Colonic mucosa (tissue), 4 donors: ENCODE measurements around the gene SCFD2. TPM values are rescaled to one million over a fixed set of nuclear protein-coding genes. Genes with fewer than 3 reads are reported as not detected.

Source experiments
- DNase-seq: peaks from one replicate; pipeline ENCODE4 v3.0.0-alpha.2; 2020
- H3K27ac ChIP-seq: fragments of 200-600 bp; one replicate; pipeline ENCODE4 v1.8.0; 2021
- H3K27me3 ChIP-seq: fragments of 200-600 bp; one replicate; pipeline ENCODE4 v1.8.0; 2021
- H3K36me3 ChIP-seq: fragments of 200-600 bp; one replicate; pipeline ENCODE4 v1.8.0; 2021
- H3K4me1 ChIP-seq: fragments of 200-600 bp; one replicate; pipeline ENCODE4 v1.8.0; 2021; ENCODE audit warnings: mild to moderate bottlenecking
- H3K4me3 ChIP-seq: fragments of 200-600 bp; one replicate; pipeline ENCODE4 v1.8.0; 2021
- H3K9ac ChIP-seq, 2 donors: one replicate each; pipeline ENCODE4 v1.7.0; 2013; ENCODE audit warnings: control low read depth in 2 of 2, low read depth in 2 of 2, low read length in 2 of 2
- H3K9me3 ChIP-seq: fragments of 200-600 bp; one replicate; pipeline ENCODE4 v1.8.0; 2021
- intact Hi-C: fragments of 100-400 bp; cut with DNase I; formaldehyde crosslinking; loops from one replicate; pipeline ENCODE4 v1.14.1; 2022
- total RNA-seq, 2 donors: library from RNA; stranded (reverse); fragmentation: NEBNext Ultra II Directional in 1 of 2; extraction: Animal tissue kit (Norgen Biotek cat#: 25700) in 1 of 2; gene quantifications; one replicate each; pipeline ENCODE4 v1.2.1, GENCODE V29; 2021
- TF ChIP-seq, protein P1 (sequence below): fragments of 200-600 bp; IDR thresholded peaks from one replicate; pipeline ENCODE4 v1.8.0; 2022; ENCODE audit warnings: antibody characterized with exemption, mild to moderate bottlenecking
- donor health status: healthy.
- donor health status: DM: no; HTN: no; CAD: no.
- donor health status: DM: no; HTN: no; CAD: no.

SCFD2 gene
- total RNA-seq, 2 donors from 2014 or later, result 11.5 to 29.4 TPM

GRCh38 chr4:53018471-53018870 is 347.4 kb downstream of the SCFD2 start:
- Histone ChIP-seq H3K4me3 (no peak overlapping the region), H3K36me3 (no peaks in the 10 kb centered on the region), H3K9me3 (no peaks in the 10 kb centered on the region), H3K4me1 (no peaks in the 10 kb centered on the region), H3K27ac (no peak overlapping the region), H3K9ac (no peak overlapping the region), H3K27me3 (no peaks in the 10 kb centered on the region)
- no peak for DNase-seq
- intact Hi-C loops, result loop anchor here (5.0 kb wide), 1 partner anchor 1219 kb away; no protein-coding TSS in a partner anchor
- TF ChIP-seq, protein P1, sequence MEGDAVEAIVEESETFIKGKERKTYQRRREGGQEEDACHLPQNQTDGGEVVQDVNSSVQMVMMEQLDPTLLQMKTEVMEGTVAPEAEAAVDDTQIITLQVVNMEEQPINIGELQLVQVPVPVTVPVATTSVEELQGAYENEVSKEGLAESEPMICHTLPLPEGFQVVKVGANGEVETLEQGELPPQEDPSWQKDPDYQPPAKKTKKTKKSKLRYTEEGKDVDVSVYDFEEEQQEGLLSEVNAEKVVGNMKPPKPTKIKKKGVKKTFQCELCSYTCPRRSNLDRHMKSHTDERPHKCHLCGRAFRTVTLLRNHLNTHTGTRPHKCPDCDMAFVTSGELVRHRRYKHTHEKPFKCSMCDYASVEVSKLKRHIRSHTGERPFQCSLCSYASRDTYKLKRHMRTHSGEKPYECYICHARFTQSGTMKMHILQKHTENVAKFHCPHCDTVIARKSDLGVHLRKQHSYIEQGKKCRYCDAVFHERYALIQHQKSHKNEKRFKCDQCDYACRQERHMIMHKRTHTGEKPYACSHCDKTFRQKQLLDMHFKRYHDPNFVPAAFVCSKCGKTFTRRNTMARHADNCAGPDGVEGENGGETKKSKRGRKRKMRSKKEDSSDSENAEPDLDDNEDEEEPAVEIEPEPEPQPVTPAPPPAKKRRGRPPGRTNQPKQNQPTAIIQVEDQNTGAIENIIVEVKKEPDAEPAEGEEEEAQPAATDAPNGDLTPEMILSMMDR, result no peak

DNA sequence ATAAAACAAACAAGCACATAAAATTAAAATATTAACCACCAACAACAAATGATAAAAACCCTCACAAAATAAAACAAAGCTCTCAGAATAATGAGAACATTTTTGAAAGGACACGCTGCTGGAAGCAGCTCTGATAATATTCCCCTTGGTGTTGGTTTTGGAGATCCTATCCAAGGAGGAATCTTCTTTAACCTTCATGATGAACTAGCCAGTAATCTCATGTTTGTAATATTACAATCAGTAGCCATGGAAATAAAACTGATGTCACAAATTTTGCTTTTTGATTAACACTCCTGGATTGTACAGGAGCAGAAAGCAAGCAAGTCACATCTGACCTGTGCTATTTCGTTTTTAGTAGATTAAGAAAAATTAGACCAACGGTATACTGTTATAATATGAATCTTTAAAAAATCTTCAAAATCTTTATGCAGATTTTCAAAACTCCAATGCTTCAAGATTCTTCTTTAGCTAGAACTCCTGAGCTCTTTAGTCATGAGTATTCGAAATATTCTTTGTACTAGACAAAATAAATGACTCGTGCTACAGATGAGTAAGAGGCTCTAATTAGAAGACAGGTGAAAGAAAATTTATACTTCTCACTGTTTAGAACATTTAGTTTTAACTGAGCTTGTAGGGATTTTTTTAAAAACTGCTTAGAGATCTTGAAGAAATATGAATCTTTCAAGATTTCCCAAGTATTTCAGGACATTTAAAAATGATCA is 349.6 kb downstream of the SCFD2 start:
- Histone ChIP-seq H3K27ac (no peak overlapping the region), H3K9me3 (no peaks in the 10 kb centered on the region), H3K27me3 (no peaks in the 10 kb centered on the region), H3K4me1 (no peaks in the 10 kb centered on the region), H3K36me3 (no peaks in the 10 kb centered on the region), H3K4me3 (no peak overlapping the region), H3K9ac (no peak overlapping the region)
- intact Hi-C loops, result loop anchor here (5.0 kb wide), 1 partner anchor 1221 kb away; no protein-coding TSS in a partner anchor
- no peak for DNase-seq
- TF ChIP-seq, protein P1, result no peak

DNA sequence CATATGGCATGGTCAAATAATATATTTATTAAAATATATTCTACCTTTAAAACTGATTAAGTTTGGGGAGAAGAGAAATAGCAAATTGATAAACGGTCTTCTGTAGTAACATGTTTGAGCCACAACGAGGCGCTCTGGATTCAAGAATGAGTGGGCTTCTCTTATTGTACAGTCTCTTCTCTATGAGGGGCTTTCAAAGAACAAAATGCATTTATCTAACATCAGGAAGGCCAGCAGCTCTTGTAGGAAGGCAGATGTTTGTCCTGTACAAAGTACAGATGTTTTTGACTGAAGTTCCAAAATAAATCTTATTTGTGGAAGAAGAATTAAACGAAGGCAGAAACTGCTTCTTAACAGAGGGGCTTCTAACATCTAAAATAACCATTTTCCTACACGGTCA is 350.2 kb downstream of the SCFD2 start:
- Histone ChIP-seq H3K9ac (no peak overlapping the region), H3K4me1 (no peaks in the 10 kb centered on the region), H3K4me3 (no peak overlapping the region), H3K9me3 (no peaks in the 10 kb centered on the region), H3K36me3 (no peaks in the 10 kb centered on the region), H3K27me3 (no peaks in the 10 kb centered on the region), H3K27ac (no peak overlapping the region)
- TF ChIP-seq, protein P1, result peak; percentile 64
- intact Hi-C loops, result loop anchor here (5.0 kb wide), 1 partner anchor 1222 kb away; no protein-coding TSS in a partner anchor
- DNase-seq, result peak; percentile 29

DNA sequence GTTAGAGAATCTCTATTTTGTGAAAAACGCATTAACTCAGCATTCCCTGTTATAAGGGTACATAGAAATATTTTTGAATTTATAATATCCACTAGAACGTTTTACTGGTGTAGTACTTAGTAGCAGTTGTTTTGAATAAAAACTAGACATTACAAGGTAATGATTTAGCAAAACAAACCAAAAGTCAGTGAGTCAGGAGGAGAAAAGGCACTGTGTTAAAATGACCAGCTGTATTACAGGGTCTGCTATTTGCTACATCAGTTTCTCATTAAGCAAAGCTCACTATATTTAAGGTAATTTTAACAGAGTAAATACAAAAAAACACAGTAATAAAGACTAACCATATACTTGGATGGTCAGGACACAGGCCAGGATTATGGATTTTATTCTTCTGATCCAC is 351.0 kb downstream of the SCFD2 start:
- intact Hi-C loops, result loop anchor here (5.0 kb wide), 1 partner anchor 1222 kb away; no protein-coding TSS in a partner anchor

GRCh38 chr4:53013873-53014775 is 351.7 kb downstream of the SCFD2 start:
- intact Hi-C loops, result no loop called here
- no peaks in the 10 kb centered on the region for H3K27me3 ChIP-seq
- no peaks in the 10 kb centered on the region for H3K4me1 ChIP-seq
- H3K36me3 ChIP-seq, result no peaks in the 10 kb centered on the region
- TF ChIP-seq, protein P1, result no peak
- no peaks in the 10 kb centered on the region for H3K9me3 ChIP-seq
- H3K9ac ChIP-seq, result no peak overlapping the region
- H3K27ac ChIP-seq, result no peak overlapping the region
- DNase-seq, result no peak
- no peak overlapping the region for H3K4me3 ChIP-seq

More for the DNA sequence above, 351.0 kb downstream of the SCFD2 start:
- Histone ChIP-seq H3K27me3 (no peaks in the 10 kb centered on the region), H3K27ac (no peak overlapping the region), H3K9ac (no peak overlapping the region), H3K36me3 (no peaks in the 10 kb centered on the region), H3K9me3 (no peaks in the 10 kb centered on the region), H3K4me3 (no peak overlapping the region), H3K4me1 (no peaks in the 10 kb centered on the region)
- no peak for DNase-seq
- TF ChIP-seq, protein P1, result no peak
